CD4-positive, alpha-beta memory T cell (primary cell): ENCODE data around the gene LDLRAD4. TPM values are rescaled to one million over a fixed set of nuclear protein-coding genes. Genes with fewer than 3 reads are reported as not detected.

Source experiments
- CTCF ChIA-PET: fragments of 350-600 bp; sonication (Branson Sonifier 250); formaldehyde crosslinking; loops from one replicate; lab custom pipeline; 2021; ENCODE audit warnings: inconsistent platforms; ENCODE audit not compliant: partially characterized antibody; lab: Charles Lee
- POLR2A ChIA-PET: fragments of 350-600 bp; sonication (Branson Sonifier 250); formaldehyde crosslinking; loops from one replicate; lab custom pipeline; 2021; ENCODE audit not compliant: partially characterized antibody; lab: Charles Lee
- DNase-seq, 5 donors: peaks; one replicate each; pipeline versions ENCODE4 v3.0.0 to v3.0.0-alpha.2; 2020 to 2022; ENCODE audit warnings: mixed read lengths in 1 of 5
- H3K27ac ChIP-seq: one replicate; pipeline ENCODE4 v1.7.0; 2013; ENCODE audit warnings: low read depth, low read length
- H3K27me3 ChIP-seq: 2 replicates; pipeline ENCODE4 v1.7.0; 2013; ENCODE audit warnings: mild to moderate bottlenecking, low read length, moderate library complexity; ENCODE audit not compliant: insufficient read depth
- H3K36me3 ChIP-seq: 2 replicates; pipeline ENCODE4 v1.7.0; 2013; ENCODE audit warnings: mild to moderate bottlenecking, low read length, moderate library complexity; ENCODE audit not compliant: insufficient read depth
- H3K4me1 ChIP-seq: 2 replicates; pipeline ENCODE4 v1.7.0; 2013; ENCODE audit warnings: mild to moderate bottlenecking, low read length, moderate library complexity; ENCODE audit not compliant: insufficient read depth
- H3K4me3 ChIP-seq, 2 donors: one replicate each; pipeline ENCODE4 v1.7.0; 2013; ENCODE audit warnings: low read length in 2 of 2, mild to moderate bottlenecking in 1 of 2
- H3K9me3 ChIP-seq, 2 donors: one replicate each; pipeline ENCODE4 v1.7.0; 2013; ENCODE audit warnings: low read length in 2 of 2, control low read depth in 1 of 2; ENCODE audit not compliant: control insufficient read depth in 1 of 2
- H3K27ac Mint-ChIP-seq, 7 donors: one replicate each; pipeline ENCODE4 v1.8.0; 2020 to 2021; ENCODE audit warnings: mixed read lengths in 7 of 7, mild to moderate bottlenecking in 6 of 7, inconsistent platforms in 3 of 7, moderate library complexity in 3 of 7
- H3K27me3 Mint-ChIP-seq, 2 donors: one replicate each; pipeline ENCODE4 v1.8.0; 2020 to 2021; ENCODE audit warnings: mixed read lengths in 2 of 2
- H3K36me3 Mint-ChIP-seq, 2 donors: one replicate each; pipeline ENCODE4 v1.8.0; 2020 to 2021; ENCODE audit warnings: mixed read lengths in 2 of 2, inconsistent platforms in 1 of 2, mild to moderate bottlenecking in 1 of 2
- H3K4me1 Mint-ChIP-seq, 4 donors: one replicate each; pipeline ENCODE4 v1.8.0; 2020 to 2021; ENCODE audit warnings: mixed read lengths in 4 of 4, mild to moderate bottlenecking in 1 of 4
- H3K4me3 Mint-ChIP-seq, 8 donors: one replicate each; pipeline ENCODE4 v1.8.0; 2020 to 2021; ENCODE audit warnings: mixed read lengths in 8 of 8, mild to moderate bottlenecking in 7 of 8, moderate library complexity in 6 of 8, inconsistent platforms in 3 of 8
- H3K9me3 Mint-ChIP-seq, 8 donors: one replicate each; pipeline ENCODE4 v1.8.0; 2020 to 2021; ENCODE audit warnings: mixed read lengths in 8 of 8, mild to moderate bottlenecking in 5 of 8, inconsistent platforms in 3 of 8, moderate library complexity in 1 of 8
- intact Hi-C: fragments of 100-400 bp; cut with micrococcal nuclease; formaldehyde crosslinking; loops from one replicate; pipeline ENCODE4 v1.15.1; 2023
- polyA plus RNA-seq, 2 donors: library from polyadenylated mRNA; unstranded; fragments of 300-500 nt; fragmentation: Illumina TruSeq; gene quantifications; one replicate each; pipeline ENCODE4 v1.2.3, GENCODE V29; 2021
- total RNA-seq, 2 experiments: library from RNA; stranded (reverse); gene quantifications; one replicate each; pipeline ENCODE4 v1.2.3, GENCODE V29; 2021

The LDLRAD4 gene
- total and polyA plus RNA-seq, 4 experiments from 2014 or later, result 17.4 to 63.0 (median 36.6) TPM

- Mint-ChIP-seq H3K4me1 (peaks cover 19 to 53% (median 39%) of the 10 kb centered on the region in 4 donors), H3K4me3 (no peak overlapping the region)
These were observed 233.3 kb downstream of the LDLRAD4 start for GRCh38 chr18:13451661-13452387.

GRCh38 chr18:13452388-13452811 lies 233.8 kb downstream of the LDLRAD4 start:
- peaks cover 21% of the 10 kb centered on the region for H3K4me1 ChIP-seq
- intact Hi-C loops, result no loop called here
- no peaks in the 10 kb centered on the region for H3K27me3 Mint-ChIP-seq
- H3K27ac Mint-ChIP-seq, result peak overlapping the region in 3 of 7 donors; percentile 36 to 43 (median 41)
- no peak overlapping the region for H3K4me3 ChIP-seq
- no peak for DNase-seq
- H3K36me3 Mint-ChIP-seq, result peaks cover 2 to 5% of the 10 kb centered on the region in 2 donors
- ChIA-PET CTCF (no interaction called here), POLR2A (no interaction called here)
- H3K27me3 ChIP-seq, result no peaks in the 10 kb centered on the region
- H3K9me3 ChIP-seq, result no peaks in the 10 kb centered on the region
- H3K4me3 Mint-ChIP-seq, result no peak overlapping the region
- peaks cover 19 to 58% (median 43%) of the 10 kb centered on the region in 4 donors for H3K4me1 Mint-ChIP-seq
- H3K36me3 ChIP-seq, result no peaks in the 10 kb centered on the region
- H3K27ac ChIP-seq, result no peak overlapping the region
- H3K9me3 Mint-ChIP-seq, result no peaks in the 10 kb centered on the region

More at GRCh38 chr18:13451661-13452387, 233.3 kb downstream of the LDLRAD4 start:
- H3K36me3 ChIP-seq, result no peaks in the 10 kb centered on the region
- no peak overlapping the region for H3K27ac ChIP-seq
- DNase-seq, result no peak
- no peak overlapping the region for H3K4me3 ChIP-seq
- Mint-ChIP-seq H3K9me3 (no peaks in the 10 kb centered on the region), H3K36me3 (peaks cover 2 to 5% of the 10 kb centered on the region in 2 donors), H3K27ac (peak overlapping the region in 2 of 7 donors; percentile 29 to 36), H3K27me3 (no peaks in the 10 kb centered on the region)
- H3K9me3 ChIP-seq, result no peaks in the 10 kb centered on the region
- ChIA-PET CTCF (interaction anchor here (1.4 kb wide), 1 partner anchor 26 kb away, joined by 3 read pairs; no protein-coding TSS in a partner anchor), POLR2A (no interaction called here)
- intact Hi-C loops, result no loop called here
- peaks cover 19% of the 10 kb centered on the region for H3K4me1 ChIP-seq
- H3K27me3 ChIP-seq, result no peaks in the 10 kb centered on the region

- Mint-ChIP-seq H3K4me3 (no peak overlapping the region), H3K4me1 (peaks cover 23 to 63% (median 42%) of the 10 kb centered on the region in 4 donors), H3K9me3 (no peaks in the 10 kb centered on the region), H3K27me3 (no peaks in the 10 kb centered on the region), H3K36me3 (peaks cover 1 to 2% of the 10 kb centered on the region in 2 donors), H3K27ac (peak overlapping the region in 1 of 7 donors; percentile 41)
- Histone ChIP-seq H3K9me3 (no peaks in the 10 kb centered on the region), H3K4me1 (peaks cover 21% of the 10 kb centered on the region), H3K4me3 (no peak overlapping the region), H3K36me3 (no peaks in the 10 kb centered on the region), H3K27me3 (no peaks in the 10 kb centered on the region), H3K27ac (no peak overlapping the region)
- ChIA-PET POLR2A (no interaction called here), CTCF (no interaction called here)
- intact Hi-C loops, result no loop called here
- DNase-seq, result no peak
These were observed 234.5 kb downstream of the LDLRAD4 start for GRCh38 chr18:13452871-13453680.

GRCh38 chr18:13453714-13454113 lies 235.2 kb downstream of the LDLRAD4 start:
- Mint-ChIP-seq H3K36me3 (peaks cover 2 to 6% of the 10 kb centered on the region in 2 donors), H3K4me1 (peaks cover 26 to 64% (median 47%) of the 10 kb centered on the region in 4 donors), H3K9me3 (no peaks in the 10 kb centered on the region), H3K27me3 (no peaks in the 10 kb centered on the region), H3K27ac (no peak overlapping the region), H3K4me3 (no peak overlapping the region)
- Histone ChIP-seq H3K27me3 (no peaks in the 10 kb centered on the region), H3K4me1 (peaks cover 21% of the 10 kb centered on the region), H3K36me3 (no peaks in the 10 kb centered on the region), H3K27ac (no peak overlapping the region), H3K9me3 (no peaks in the 10 kb centered on the region), H3K4me3 (no peak overlapping the region)
- POLR2A ChIA-PET, result no interaction called here
- no peak for DNase-seq
- intact Hi-C loops, result no loop called here
- CTCF ChIA-PET, result no interaction called here

GRCh38 chr18:13454363-13455150 lies 236.0 kb downstream of the LDLRAD4 start:
- no peaks in the 10 kb centered on the region for H3K27me3 Mint-ChIP-seq
- no peak overlapping the region for H3K4me3 Mint-ChIP-seq
- peaks cover 2 to 6% of the 10 kb centered on the region in 2 donors for H3K36me3 Mint-ChIP-seq
- ChIA-PET POLR2A (interaction anchor here (1.1 kb wide), 1 partner anchor 16 kb away, joined by 3 read pairs; no protein-coding TSS in a partner anchor), CTCF (no interaction called here)
- Histone ChIP-seq H3K4me3 (no peak overlapping the region), H3K36me3 (no peaks in the 10 kb centered on the region), H3K4me1 (peaks cover 21% of the 10 kb centered on the region), H3K9me3 (no peaks in the 10 kb centered on the region), H3K27ac (no peak overlapping the region), H3K27me3 (no peaks in the 10 kb centered on the region)
- intact Hi-C loops, result no loop called here
- DNase-seq, result no peak
- H3K4me1 Mint-ChIP-seq, result peaks cover 26 to 64% (median 47%) of the 10 kb centered on the region in 4 donors
- peak overlapping the region in 2 of 7 donors; percentile 4 to 41 for H3K27ac Mint-ChIP-seq
- no peaks in the 10 kb centered on the region for H3K9me3 Mint-ChIP-seq

GRCh38 chr18:13455471-13455870 lies 236.9 kb downstream of the LDLRAD4 start:
- POLR2A ChIA-PET, result interaction anchor here (1.1 kb wide), 1 partner anchor 17 kb away, joined by 3 read pairs; no protein-coding TSS in a partner anchor
- no peak overlapping the region for H3K4me3 ChIP-seq
- intact Hi-C loops, result no loop called here

More at GRCh38 chr18:13455471-13455870, 236.9 kb downstream of the LDLRAD4 start:
- Mint-ChIP-seq H3K27ac (peak overlapping the region in 6 of 7 donors; percentile 2 to 66 (median 44)), H3K9me3 (no peaks in the 10 kb centered on the region), H3K36me3 (peaks cover 0 to 6% of the 10 kb centered on the region in 2 donors), H3K27me3 (no peaks in the 10 kb centered on the region), H3K4me3 (peak overlapping the region in 5 of 8 donors; percentile 23 to 85 (median 65)), H3K4me1 (peaks cover 28 to 61% (median 43%) of the 10 kb centered on the region in 4 donors)
- no peaks in the 10 kb centered on the region for H3K36me3 ChIP-seq
- CTCF ChIA-PET, result interaction anchor here (1.1 kb wide), 1 partner anchor 239 kb away, joined by 3 read pairs; no protein-coding TSS in a partner anchor
- H3K9me3 ChIP-seq, result no peaks in the 10 kb centered on the region
- no peaks in the 10 kb centered on the region for H3K27me3 ChIP-seq
- DNase-seq, result no peak
- H3K27ac ChIP-seq, result no peak overlapping the region
- H3K4me1 ChIP-seq, result peaks cover 21% of the 10 kb centered on the region
